ENCODE results near the gene DEPDC5. TPM values are rescaled to one million over a fixed set of nuclear protein-coding genes. Genes with fewer than 3 reads are reported as not detected.
A peak's percentile ranks its signal among the peaks of the same experiment; 100 is the strongest.
"Not testable (repeated sequence)": the region's sequence is repeated elsewhere in the genome, so short reads cannot be mapped to it uniquely, and the experiment has no call there.

Gene DEPDC5
- total RNA-seq, 1 experiment from 2014 or later: 40.2 TPM

GRCh38 chr22:31752096-31752847 lies 1.5 kb upstream of the DEPDC5 start:
- Histone ChIP-seq H3K9me3 (ENCODE audit: low read length) (no peaks in the 10 kb centered on the region), H3K9ac (ENCODE audit: low read length) (no peak overlapping the region), H4K20me1 (ENCODE audit: insufficient read depth, low read depth, low read length) (no peaks in the 10 kb centered on the region), H3K4me3 (ENCODE audit: low read length) (no peak overlapping the region), H3K27me3 (ENCODE audit: low read length) (no peaks in the 10 kb centered on the region), H3K27ac (ENCODE audit: low read length) (no peak overlapping the region), H3K79me2 (ENCODE audit: low read length) (peaks cover 53% of the 10 kb centered on the region), H3K4me2 (ENCODE audit: low read depth, low read length, poor library complexity, severe bottlenecking) (no peak overlapping the region), H3K4me1 (ENCODE audit: low read length) (peaks cover 53% of the 10 kb centered on the region), H3K36me3 (ENCODE audit: insufficient read depth, low read length) (peaks cover 12% of the 10 kb centered on the region; the same call in 1 of the 2 replicates), H2AFZ (ENCODE audit: low read length) (no peak overlapping the region), H3K9me2 (replicated peaks; ENCODE audit: insufficient read depth, low read length) (no peaks in the 10 kb centered on the region)
- peak; percentile 45 for DNase-seq

- Histone ChIP-seq H3K79me2 (ENCODE audit: low read length) (peaks cover 47% of the 10 kb centered on the region), H3K9ac (ENCODE audit: low read length) (peak overlapping the region; percentile 72), H3K4me1 (ENCODE audit: low read length) (peaks cover 46% of the 10 kb centered on the region), H3K4me3 (ENCODE audit: low read length) (peak overlapping the region; percentile 92), H3K36me3 (ENCODE audit: insufficient read depth, low read length) (peaks cover 8% of the 10 kb centered on the region), H3K9me2 (replicated peaks; ENCODE audit: insufficient read depth, low read length) (no peaks in the 10 kb centered on the region), H3K27ac (ENCODE audit: low read length) (peak overlapping the region; percentile 87), H4K20me1 (ENCODE audit: insufficient read depth, low read depth, low read length) (no peaks in the 10 kb centered on the region), H3K9me3 (ENCODE audit: low read length) (no peaks in the 10 kb centered on the region), H2AFZ (ENCODE audit: low read length) (no peak overlapping the region), H3K27me3 (ENCODE audit: low read length) (no peaks in the 10 kb centered on the region), H3K4me2 (ENCODE audit: low read depth, low read length, poor library complexity, severe bottlenecking) (peak overlapping the region; percentile 78)
- no peak for DNase-seq
Measured at GRCh38 chr22:31753005-31753633, 700 bp upstream of the DEPDC5 start.

DNA sequence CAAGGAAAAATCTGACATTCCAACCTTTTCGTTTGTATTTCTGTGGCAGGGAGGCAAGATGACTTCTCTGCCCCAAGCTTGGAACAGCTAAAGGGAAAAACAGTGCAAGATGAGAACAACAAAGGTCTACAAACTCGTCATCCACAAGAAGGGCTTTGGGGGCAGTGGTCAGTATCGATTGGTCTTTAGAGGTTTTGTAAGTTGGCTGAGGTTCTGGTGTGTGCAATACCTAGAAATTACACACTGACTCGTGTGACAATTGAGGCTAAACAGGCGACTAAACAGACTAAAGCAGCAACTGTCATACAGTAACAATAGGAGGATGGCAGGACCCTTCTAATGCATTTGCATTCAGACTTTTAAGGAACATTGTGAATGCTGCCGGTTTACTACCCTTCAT lies 994 bp downstream of the DEPDC5 start:
- Histone ChIP-seq H3K4me3 (ENCODE audit: low read length) (peak overlapping the region; percentile 92), H3K4me2 (ENCODE audit: low read depth, low read length, poor library complexity, severe bottlenecking) (peak overlapping the region; percentile 92), H2AFZ (ENCODE audit: low read length) (no peak overlapping the region)

GRCh38 chr22:31757265-31757664 lies 3.4 kb downstream of the DEPDC5 start:
- no peak overlapping the region for H2AFZ ChIP-seq (ENCODE audit: low read length)
- H3K79me2 ChIP-seq (ENCODE audit: low read length): peaks cover 37% of the 10 kb centered on the region
- H3K4me3 ChIP-seq (ENCODE audit: low read length): no peak overlapping the region
- no peaks in the 10 kb centered on the region for H3K9me3 ChIP-seq (ENCODE audit: low read length)
- peaks cover 23% of the 10 kb centered on the region for H3K36me3 ChIP-seq (ENCODE audit: insufficient read depth, low read length)
- DNase-seq: no peak
- H3K9ac ChIP-seq (ENCODE audit: low read length): no peak overlapping the region
- no peaks in the 10 kb centered on the region for H3K9me2 ChIP-seq (replicated peaks; ENCODE audit: insufficient read depth, low read length)
- H3K4me2 ChIP-seq (ENCODE audit: low read depth, low read length, poor library complexity, severe bottlenecking): peak overlapping the region; percentile 2
- H4K20me1 ChIP-seq (ENCODE audit: insufficient read depth, low read depth, low read length): no peaks in the 10 kb centered on the region
- peaks cover 31% of the 10 kb centered on the region for H3K4me1 ChIP-seq (ENCODE audit: low read length)
- no peak overlapping the region for H3K27ac ChIP-seq (ENCODE audit: low read length)
- H3K27me3 ChIP-seq (ENCODE audit: low read length): no peaks in the 10 kb centered on the region

More for the DNA sequence above, 994 bp downstream of the DEPDC5 start:
- Histone ChIP-seq H3K79me2 (ENCODE audit: low read length) (peaks cover 37% of the 10 kb centered on the region), H3K4me1 (ENCODE audit: low read length) (peaks cover 39% of the 10 kb centered on the region), H3K9ac (ENCODE audit: low read length) (peak overlapping the region; percentile 90), H3K9me3 (ENCODE audit: low read length) (no peaks in the 10 kb centered on the region), H3K27ac (ENCODE audit: low read length) (peak overlapping the region; percentile 48; the same call in 1 of the 2 replicates), H3K9me2 (replicated peaks; ENCODE audit: insufficient read depth, low read length) (no peaks in the 10 kb centered on the region), H4K20me1 (ENCODE audit: insufficient read depth, low read depth, low read length) (no peaks in the 10 kb centered on the region), H3K36me3 (ENCODE audit: insufficient read depth, low read length) (peaks cover 13% of the 10 kb centered on the region), H3K27me3 (ENCODE audit: low read length) (no peaks in the 10 kb centered on the region)
- DNase-seq: no peak

DNA sequence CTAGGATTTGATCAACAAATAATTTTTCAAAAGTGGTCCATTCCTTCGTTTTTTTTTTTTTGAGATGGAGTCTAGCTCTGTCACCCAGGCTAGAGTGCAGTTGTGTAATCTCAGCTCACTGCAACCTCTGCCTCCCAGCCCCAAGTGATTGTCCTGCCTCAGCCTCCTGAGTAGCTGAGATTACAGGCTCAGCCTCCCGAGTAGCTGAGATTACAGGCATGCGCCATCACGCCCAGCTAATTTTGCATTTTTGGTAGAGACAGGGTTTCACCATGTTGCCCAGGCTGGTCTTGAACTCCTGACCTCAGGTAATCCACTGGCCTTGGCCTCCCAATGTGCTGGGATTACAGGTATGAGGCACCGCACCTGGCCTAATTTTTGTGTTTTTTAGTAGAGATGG lies 5.0 kb downstream of the DEPDC5 start:
- Histone ChIP-seq H3K36me3 (ENCODE audit: insufficient read depth, low read length) (peaks cover 23% of the 10 kb centered on the region), H3K79me2 (ENCODE audit: low read length) (peaks cover 37% of the 10 kb centered on the region), H3K4me1 (ENCODE audit: low read length) (peaks cover 23% of the 10 kb centered on the region)
- not testable (repeated sequence) for H3K4me2 ChIP-seq (ENCODE audit: low read depth, low read length, poor library complexity, severe bottlenecking); H3K9ac ChIP-seq (ENCODE audit: low read length); DNase-seq; H4K20me1 ChIP-seq (ENCODE audit: insufficient read depth, low read depth, low read length); H3K27ac ChIP-seq (ENCODE audit: low read length); H3K27me3 ChIP-seq (ENCODE audit: low read length); H2AFZ ChIP-seq (ENCODE audit: low read length); H3K9me2 ChIP-seq (replicated peaks; ENCODE audit: insufficient read depth, low read length); H3K9me3 ChIP-seq (ENCODE audit: low read length); H3K4me3 ChIP-seq (ENCODE audit: low read length)

- no peak overlapping the region for H3K4me3 ChIP-seq (ENCODE audit: low read length)
- no peaks in the 10 kb centered on the region for H3K9me3 ChIP-seq (ENCODE audit: low read length)
- no peak for DNase-seq
- no peaks in the 10 kb centered on the region for H3K27me3 ChIP-seq (ENCODE audit: low read length)
- H3K9ac ChIP-seq (ENCODE audit: low read length): no peak overlapping the region
- no peaks in the 10 kb centered on the region for H3K79me2 ChIP-seq (ENCODE audit: low read length)
- H3K4me2 ChIP-seq (ENCODE audit: low read depth, low read length, poor library complexity, severe bottlenecking): no peak overlapping the region
- H3K36me3 ChIP-seq (ENCODE audit: insufficient read depth, low read length): peaks cover 37% of the 10 kb centered on the region
- H4K20me1 ChIP-seq (ENCODE audit: insufficient read depth, low read depth, low read length): no peaks in the 10 kb centered on the region
- no peak overlapping the region for H2AFZ ChIP-seq (ENCODE audit: low read length)
- no peaks in the 10 kb centered on the region for H3K9me2 ChIP-seq (replicated peaks; ENCODE audit: insufficient read depth, low read length)
- no peak overlapping the region for H3K27ac ChIP-seq (ENCODE audit: low read length)
- no peaks in the 10 kb centered on the region for H3K4me1 ChIP-seq (ENCODE audit: low read length)
Measured at GRCh38 chr22:31764785-31765184, 11.0 kb downstream of the DEPDC5 start.

- Histone ChIP-seq H3K4me3 (ENCODE audit: low read length) (no peak overlapping the region), H3K9me3 (ENCODE audit: low read length) (no peaks in the 10 kb centered on the region), H3K4me1 (ENCODE audit: low read length) (no peaks in the 10 kb centered on the region), H3K36me3 (ENCODE audit: insufficient read depth, low read length) (peaks cover 35% of the 10 kb centered on the region), H3K79me2 (ENCODE audit: low read length) (no peaks in the 10 kb centered on the region), H3K9me2 (replicated peaks; ENCODE audit: insufficient read depth, low read length) (no peaks in the 10 kb centered on the region), H4K20me1 (ENCODE audit: insufficient read depth, low read depth, low read length) (no peaks in the 10 kb centered on the region), H3K9ac (ENCODE audit: low read length) (no peak overlapping the region), H3K27me3 (ENCODE audit: low read length) (no peaks in the 10 kb centered on the region), H3K4me2 (ENCODE audit: low read depth, low read length, poor library complexity, severe bottlenecking) (no peak overlapping the region), H3K27ac (ENCODE audit: low read length) (no peak overlapping the region), H2AFZ (ENCODE audit: low read length) (no peak overlapping the region)
- DNase-seq: no peak
Measured at GRCh38 chr22:31768422-31769059, 14.7 kb downstream of the DEPDC5 start.

DNA sequence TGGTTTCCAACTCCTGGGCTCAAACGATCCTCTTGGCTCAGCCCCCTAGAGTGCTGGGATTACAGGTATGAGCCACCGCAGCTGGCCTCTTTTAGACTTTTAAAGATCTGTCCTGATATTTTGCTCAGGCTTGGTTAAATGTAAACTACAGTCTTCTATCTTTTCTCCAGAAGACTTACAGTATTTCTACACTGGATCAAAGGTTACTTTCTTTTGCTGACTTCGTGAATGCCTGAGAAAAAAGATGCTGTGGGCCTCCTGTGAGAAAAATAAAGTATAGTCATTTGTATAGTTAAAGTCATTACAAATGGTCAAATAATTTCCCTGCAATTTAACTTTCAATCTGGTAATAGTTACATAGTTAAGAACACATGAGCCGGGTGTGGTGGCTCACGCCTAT lies 19.6 kb downstream of the DEPDC5 start:
- Histone ChIP-seq H3K79me2 (ENCODE audit: low read length) (no peaks in the 10 kb centered on the region), H3K27me3 (ENCODE audit: low read length) (no peaks in the 10 kb centered on the region), H3K4me2 (ENCODE audit: low read depth, low read length, poor library complexity, severe bottlenecking) (no peak overlapping the region), H3K36me3 (ENCODE audit: insufficient read depth, low read length) (peaks cover 20% of the 10 kb centered on the region), H3K9ac (ENCODE audit: low read length) (no peak overlapping the region), H3K27ac (ENCODE audit: low read length) (no peak overlapping the region), H3K9me2 (replicated peaks; ENCODE audit: insufficient read depth, low read length) (no peaks in the 10 kb centered on the region), H2AFZ (ENCODE audit: low read length) (no peak overlapping the region), H4K20me1 (ENCODE audit: insufficient read depth, low read depth, low read length) (no peaks in the 10 kb centered on the region), H3K4me3 (ENCODE audit: low read length) (no peak overlapping the region), H3K9me3 (ENCODE audit: low read length) (no peaks in the 10 kb centered on the region), H3K4me1 (ENCODE audit: low read length) (no peaks in the 10 kb centered on the region)
- no peak for DNase-seq
